Right lobe of liver (tissue), 6 donors: ENCODE data around the gene CSTF1. TPM values are rescaled to one million over a fixed set of nuclear protein-coding genes. Genes with fewer than 3 reads are reported as not detected.

Experiments
- ATAC-seq, 4 donors: fragments of 200-7000 bp; cut with Tn5 transposase; one replicate each; pipeline ENCODE4 v1.9.1; 2020; ENCODE audit warnings: mild to moderate bottlenecking in 4 of 4, moderate library complexity in 4 of 4
- DNase-seq, 3 donors: peaks; one replicate each; pipeline ENCODE4 v3.0.0-alpha.2; 2020
- H3K27ac ChIP-seq, 3 donors: fragments of 200-600 bp; one replicate each; pipeline ENCODE4 v1.8.0; 2022
- H3K27me3 ChIP-seq, 2 donors: fragments of 200-600 bp; one replicate each; pipeline ENCODE4 v1.8.0; 2022
- H3K36me3 ChIP-seq, 4 donors: fragments of 200-600 bp; sonication (generic) in 1 of 4; one replicate each; pipeline versions ENCODE4 v1.5.1 to v1.8.0; 2017 to 2022; ENCODE audit warnings: control low read depth in 1 of 4
- H3K4me1 ChIP-seq, 4 donors: fragments of 200-600 bp; sonication (generic) in 1 of 4; one replicate each; pipeline versions ENCODE4 v1.5.1 to v1.8.0; 2017 to 2022; ENCODE audit warnings: control low read depth in 1 of 4
- H3K4me3 ChIP-seq, 3 donors: fragments of 200-600 bp; one replicate each; pipeline ENCODE4 v1.8.0; 2022
- H3K9me3 ChIP-seq, 4 donors: fragments of 200-600 bp; sonication (generic) in 1 of 4; one replicate each; pipeline versions ENCODE4 v1.5.1 to v1.8.0; 2017 to 2022; ENCODE audit warnings: control low read depth in 1 of 4
- CTCF ChIP-seq, 4 donors: fragments of 200-600 bp in 3 of 4; fragments of 450-650 bp in 1 of 4; IDR thresholded peaks; one replicate each; pipeline versions ENCODE4 v1.5.1 to v1.8.0; 2016 to 2022; ENCODE audit warnings: antibody characterized with exemption in 4 of 4, mild to moderate bottlenecking in 2 of 4
- POLR2A ChIP-seq: fragments of 450-650 bp; IDR thresholded peaks from one replicate; pipeline ENCODE4 v1.6.1; 2017; ENCODE audit warnings: antibody characterized with exemption, mild to moderate bottlenecking
- WGBS: methylation state at CpG from one replicate; pipeline ENCODE4 v1.1.6; 2018; ENCODE audit warnings: low coverage, low lambda C conversion rate; ENCODE audit not compliant: insufficient coverage; ENCODE audit errors: missing lambda C conversion rate; 5-methylcytosine and 5-hydroxymethylcytosine counted together
- intact Hi-C, 2 donors: fragments of 100-400 bp; cut with DNase I; formaldehyde crosslinking; loops; one replicate each; pipeline versions ENCODE4 v1.11.2 to v1.14.1; 2022
- total RNA-seq, 6 experiments: library from RNA; depleted of rRNA in 2 of 6; stranded (reverse); fragments of >200 nt in 2 of 6; fragmentation: NEBNext Ultra II Directional in 3 of 6; extraction: Animal tissue kit (Norgen Biotek cat#: 25700) in 3 of 6; gene quantifications; one replicate each; pipeline versions ENCODE4 v1.1.0 to v1.2.4, GENCODE V29; 2016 to 2023
- donor health status: DM: no; HTN: yes; CAD: no.
- donor health status: DM: no; HTN: no; CAD: no.
- donor health status: DM: no; HTN: no; CAD: no.
- donor health status: DM: no; HTN: yes; CAD: no.
- donor health status: DM: no; HTN: yes; CAD: no.

Gene CSTF1
- total RNA-seq, 6 experiments from 2014 or later, result 14.9 to 27.2 (median 16.6) TPM

- H3K9me3 ChIP-seq, result no peaks in the 10 kb centered on the region
- no peak overlapping the region for H3K27ac ChIP-seq
- H3K4me3 ChIP-seq, result no peak overlapping the region
- WGBS, result 85% methylated on average over 4 of the region's 4 CpGs
- no peaks in the 10 kb centered on the region for H3K27me3 ChIP-seq
- DNase-seq (no peak), ATAC-seq (no peak)
- H3K4me1 ChIP-seq, result peaks cover 0 to 8% (median 0%) of the 10 kb centered on the region in 4 donors
- intact Hi-C loops, result no loop called here
- no peaks in the 10 kb centered on the region for H3K36me3 ChIP-seq
- TF ChIP-seq CTCF (IDR thresholded peaks at IDR 0.05), result no peak
- TF ChIP-seq POLR2A, result no peak
These were observed 39.1 kb upstream of the CSTF1 start for GRCh38 chr20:56353356-56353755.

- WGBS, result 78% methylated on average over 6 of the region's 6 CpGs
These were observed 34.4 kb upstream of the CSTF1 start for GRCh38 chr20:56358070-56358469.

GRCh38 chr20:56358600-56359211, 33.7 kb upstream of the CSTF1 start, which contains the start of gene FAM210B:
Gene FAM210B (plus strand): TSS chr20:56358974. CDS start chr20:56359006, 32 bp downstream.
- intact Hi-C loops, result no loop called here
- H3K27me3 ChIP-seq, result no peaks in the 10 kb centered on the region
- ATAC-seq, result peak; percentile 94 to 98 (median 94)

More at GRCh38 chr20:56358070-56358469, 34.4 kb upstream of the CSTF1 start:
- Histone ChIP-seq H3K9me3 (no peaks in the 10 kb centered on the region), H3K4me3 (peak overlapping the region in 1 of 3 donors; percentile 96), H3K27me3 (no peaks in the 10 kb centered on the region), H3K27ac (no peak overlapping the region), H3K36me3 (no peaks in the 10 kb centered on the region), H3K4me1 (peaks cover 0 to 17% (median 0%) of the 10 kb centered on the region in 4 donors)
- ATAC-seq (no peak), DNase-seq (no peak)
- TF ChIP-seq POLR2A (no peak), CTCF (IDR thresholded peaks at IDR 0.05) (no peak)
- intact Hi-C loops, result no loop called here

More at GRCh38 chr20:56358600-56359211, 33.7 kb upstream of the CSTF1 start, which contains the start of gene FAM210B:
- Histone ChIP-seq H3K4me1 (peaks cover 0 to 17% (median 0%) of the 10 kb centered on the region in 4 donors), H3K4me3 (peak within 1 kb of the TSS; percentile 81 to 96 (median 88)), H3K36me3 (no peaks in the 10 kb centered on the region), H3K9me3 (no peaks in the 10 kb centered on the region), H3K27ac (peak within 1 kb of the TSS; percentile 80 to 93 (median 85))
- DNase-seq, result peak; percentile 92 to 94 (median 94)
- TF ChIP-seq CTCF (IDR thresholded peaks at IDR 0.05), result no peak
- peak; percentile 59 for TF ChIP-seq POLR2A
- WGBS, result 4% methylated on average over 12 of the region's 63 CpGs
